ENCODE data around the gene ARL8B.

The ARL8B gene

DNA sequence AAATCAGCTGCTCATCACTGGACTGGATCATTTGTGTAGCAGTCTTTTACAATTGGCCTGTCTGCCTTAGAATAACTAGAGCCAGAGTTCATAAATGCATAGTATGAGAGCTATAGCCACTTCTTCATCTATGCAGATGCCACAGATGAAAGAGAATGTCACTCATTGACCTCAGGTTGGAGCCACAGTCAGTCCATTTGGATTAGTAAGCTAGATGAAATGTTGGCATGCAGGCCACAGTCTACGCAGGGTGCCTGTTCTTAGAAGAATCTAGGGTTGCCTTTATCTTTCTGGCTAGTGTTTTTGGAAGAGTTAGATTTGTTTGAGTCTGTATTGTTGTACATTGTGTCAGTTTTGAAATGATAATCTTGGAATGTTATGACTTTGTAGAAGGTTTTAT lies 40.0 kb downstream of the ARL8B start:
- CTCF ChIA-PET, result no interaction called here
- POLR2A ChIA-PET, result interaction anchor here (0.8 kb wide), 1 partner anchor 23 kb away, joined by 3 read pairs; no protein-coding TSS in a partner anchor
- TF ChIP-seq LEF1 (IDR thresholded peaks at IDR 0.05; ENCODE audit: borderline replicate concordance), result no peak
- no peak for TF ChIP-seq NFRKB (IDR thresholded peaks at IDR 0.05)
- DNase-seq (ENCODE audit: extremely low spot score), result no peak

DNA sequence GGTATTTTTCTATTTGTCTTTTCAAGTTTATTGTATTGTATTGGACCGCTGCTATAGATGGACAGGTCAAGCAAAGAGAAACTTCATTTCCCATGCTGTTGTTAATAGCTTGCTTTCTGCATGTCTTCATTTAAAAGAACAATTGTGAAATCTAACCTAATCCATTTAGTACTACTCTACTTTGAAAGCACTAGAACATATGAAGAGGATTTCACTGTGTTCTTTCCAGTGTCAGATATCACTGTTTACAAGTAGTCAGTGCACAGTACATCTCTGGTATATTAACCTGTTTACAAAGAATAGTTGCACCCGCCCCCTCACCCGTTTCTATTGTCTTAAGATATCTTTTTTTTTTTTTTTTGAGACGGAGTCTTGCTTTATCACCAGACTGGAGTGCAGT lies 43.6 kb downstream of the ARL8B start:
- ChIA-PET CTCF (no interaction called here), POLR2A (no interaction called here)
- no peak for DNase-seq (ENCODE audit: extremely low spot score)
- TF ChIP-seq TARDBP (IDR thresholded peaks at IDR 0.05) (no peak), L3MBTL2 (conservative IDR thresholded peaks at IDR 0.05) (no peak), HDGF (IDR thresholded peaks at IDR 0.05; ENCODE audit: borderline replicate concordance) (no peak), FOXK2 (IDR thresholded peaks at IDR 0.05) (no peak), CTBP1 (IDR thresholded peaks at IDR 0.05; ENCODE audit: borderline replicate concordance) (no peak), FOXM1 (IDR thresholded peaks at IDR 0.05; ENCODE audit: borderline replicate concordance) (no peak), SP1 (IDR thresholded peaks at IDR 0.05) (no peak), BHLHE40 (IDR thresholded peaks at IDR 0.05; ENCODE audit: borderline replicate concordance) (no peak), ARNT (IDR thresholded peaks at IDR 0.05) (no peak), SUZ12 (IDR thresholded peaks at IDR 0.05) (no peak), ZNF384 (IDR thresholded peaks at IDR 0.05) (no peak), FOXA1 (IDR thresholded peaks at IDR 0.05) (no peak), ELF4 (IDR thresholded peaks at IDR 0.05) (no peak), NFRKB (IDR thresholded peaks at IDR 0.05) (no peak), LEF1 (IDR thresholded peaks at IDR 0.05; ENCODE audit: borderline replicate concordance) (no peak)
- TF ChIP-seq, protein P1, sequence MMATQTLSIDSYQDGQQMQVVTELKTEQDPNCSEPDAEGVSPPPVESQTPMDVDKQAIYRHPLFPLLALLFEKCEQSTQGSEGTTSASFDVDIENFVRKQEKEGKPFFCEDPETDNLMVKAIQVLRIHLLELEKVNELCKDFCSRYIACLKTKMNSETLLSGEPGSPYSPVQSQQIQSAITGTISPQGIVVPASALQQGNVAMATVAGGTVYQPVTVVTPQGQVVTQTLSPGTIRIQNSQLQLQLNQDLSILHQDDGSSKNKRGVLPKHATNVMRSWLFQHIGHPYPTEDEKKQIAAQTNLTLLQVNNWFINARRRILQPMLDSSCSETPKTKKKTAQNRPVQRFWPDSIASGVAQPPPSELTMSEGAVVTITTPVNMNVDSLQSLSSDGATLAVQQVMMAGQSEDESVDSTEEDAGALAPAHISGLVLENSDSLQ (IDR thresholded peaks at IDR 0.05), result no peak

GRCh38 chr3:5166846-5167245 lies 44.8 kb downstream of the ARL8B start:
- no peak for DNase-seq (ENCODE audit: extremely low spot score)
- ChIA-PET CTCF (no interaction called here), POLR2A (no interaction called here)
- TF ChIP-seq SUZ12 (IDR thresholded peaks at IDR 0.05) (no peak), ARNT (IDR thresholded peaks at IDR 0.05) (no peak), BHLHE40 (IDR thresholded peaks at IDR 0.05; ENCODE audit: borderline replicate concordance) (no peak), LEF1 (IDR thresholded peaks at IDR 0.05; ENCODE audit: borderline replicate concordance) (no peak), FOXA1 (IDR thresholded peaks at IDR 0.05) (no peak), FOXK2 (IDR thresholded peaks at IDR 0.05) (no peak), CTBP1 (IDR thresholded peaks at IDR 0.05; ENCODE audit: borderline replicate concordance) (no peak), SP1 (IDR thresholded peaks at IDR 0.05) (no peak), FOXM1 (IDR thresholded peaks at IDR 0.05; ENCODE audit: borderline replicate concordance) (no peak)
- TF ChIP-seq, protein P1 (IDR thresholded peaks at IDR 0.05), result no peak

- ChIA-PET POLR2A (no interaction called here), CTCF (no interaction called here)
- DNase-seq (ENCODE audit: extremely low spot score), result no peak
- no peak for TF ChIP-seq FOXK2 (IDR thresholded peaks at IDR 0.05)
- TF ChIP-seq LEF1 (IDR thresholded peaks at IDR 0.05; ENCODE audit: borderline replicate concordance), result no peak
- TF ChIP-seq ARNT (IDR thresholded peaks at IDR 0.05), result no peak
- no peak for TF ChIP-seq FOXA1 (IDR thresholded peaks at IDR 0.05)
- no peak for TF ChIP-seq CTBP1 (IDR thresholded peaks at IDR 0.05; ENCODE audit: borderline replicate concordance)
- no peak for TF ChIP-seq L3MBTL2 (conservative IDR thresholded peaks at IDR 0.05)
- no peak for TF ChIP-seq SUZ12 (IDR thresholded peaks at IDR 0.05)
- TF ChIP-seq NFRKB (IDR thresholded peaks at IDR 0.05), result no peak
- no peak for TF ChIP-seq BHLHE40 (IDR thresholded peaks at IDR 0.05; ENCODE audit: borderline replicate concordance)
- no peak for TF ChIP-seq SP1 (IDR thresholded peaks at IDR 0.05)
- no peak for TF ChIP-seq ZNF384 (IDR thresholded peaks at IDR 0.05)
- TF ChIP-seq, protein P1 (IDR thresholded peaks at IDR 0.05), result no peak
- no peak for TF ChIP-seq ELF4 (IDR thresholded peaks at IDR 0.05)
- no peak for TF ChIP-seq FOXM1 (IDR thresholded peaks at IDR 0.05; ENCODE audit: borderline replicate concordance)
- TF ChIP-seq HDGF (IDR thresholded peaks at IDR 0.05; ENCODE audit: borderline replicate concordance), result no peak
- no peak for TF ChIP-seq TARDBP (IDR thresholded peaks at IDR 0.05)
Observed at GRCh38 chr3:5168110-5168509, 46.0 kb downstream of the ARL8B start.

DNA sequence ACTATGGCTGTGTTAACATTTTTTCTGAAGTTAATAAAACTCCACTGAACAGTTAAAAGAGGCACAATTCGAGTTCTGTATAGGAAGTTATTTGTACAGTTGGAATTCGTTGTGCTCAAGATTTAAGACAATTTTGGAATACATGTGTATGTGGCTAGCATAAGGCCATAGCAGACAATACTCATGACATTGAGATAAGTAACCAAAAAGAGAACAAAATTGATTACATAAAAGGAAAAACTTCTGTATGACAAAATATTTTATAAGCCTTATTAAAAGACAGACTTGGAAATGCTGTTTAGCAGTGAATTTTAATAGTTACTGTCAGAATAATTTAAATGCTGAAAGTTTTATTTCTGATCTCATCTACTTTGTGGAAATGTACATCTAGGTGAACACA lies 47.7 kb downstream of the ARL8B start:
- POLR2A ChIA-PET, result no interaction called here
- CTCF ChIA-PET, result no interaction called here
- TF ChIP-seq ELF4 (IDR thresholded peaks at IDR 0.05) (no peak), FOXA1 (IDR thresholded peaks at IDR 0.05) (no peak), BHLHE40 (IDR thresholded peaks at IDR 0.05; ENCODE audit: borderline replicate concordance) (no peak), ZNF384 (IDR thresholded peaks at IDR 0.05) (no peak), ARNT (IDR thresholded peaks at IDR 0.05) (no peak), CTBP1 (IDR thresholded peaks at IDR 0.05; ENCODE audit: borderline replicate concordance) (no peak), L3MBTL2 (conservative IDR thresholded peaks at IDR 0.05) (no peak), LEF1 (IDR thresholded peaks at IDR 0.05; ENCODE audit: borderline replicate concordance) (no peak), FOXM1 (IDR thresholded peaks at IDR 0.05; ENCODE audit: borderline replicate concordance) (no peak), FOXK2 (IDR thresholded peaks at IDR 0.05) (no peak), HDGF (IDR thresholded peaks at IDR 0.05; ENCODE audit: borderline replicate concordance) (no peak), SP1 (IDR thresholded peaks at IDR 0.05) (no peak), NFRKB (IDR thresholded peaks at IDR 0.05) (no peak), TARDBP (IDR thresholded peaks at IDR 0.05) (no peak), SUZ12 (IDR thresholded peaks at IDR 0.05) (no peak)
- TF ChIP-seq, protein P1 (IDR thresholded peaks at IDR 0.05), result no peak
- DNase-seq (ENCODE audit: extremely low spot score), result no peak

- DNase-seq (ENCODE audit: extremely low spot score), result no peak
- POLR2A ChIA-PET, result no interaction called here
- TF ChIP-seq LEF1 (IDR thresholded peaks at IDR 0.05; ENCODE audit: borderline replicate concordance) (no peak), L3MBTL2 (conservative IDR thresholded peaks at IDR 0.05) (no peak), NFRKB (IDR thresholded peaks at IDR 0.05) (no peak), SP1 (IDR thresholded peaks at IDR 0.05) (no peak), CTBP1 (IDR thresholded peaks at IDR 0.05; ENCODE audit: borderline replicate concordance) (no peak), FOXK2 (IDR thresholded peaks at IDR 0.05) (no peak), TARDBP (IDR thresholded peaks at IDR 0.05) (no peak)
- TF ChIP-seq, protein P1 (IDR thresholded peaks at IDR 0.05), result no peak
- CTCF ChIA-PET, result no interaction called here
Observed at GRCh38 chr3:5170975-5171374, 48.9 kb downstream of the ARL8B start.
